ENCODE data around the gene AREG.

AREG gene

GRCh38 chr4:74490736-74491135 is 45.8 kb downstream of the AREG start:
- Histone ChIP-seq H3K36me3 (ENCODE audit: control insufficient read depth, insufficient read depth, low read length) (no peaks in the 10 kb centered on the region), H3K27ac (ENCODE audit: low read depth, low read length) (no peak overlapping the region), H2BK5ac (ENCODE audit: low read length) (no peak overlapping the region), H3K79me2 (ENCODE audit: control insufficient read depth, insufficient read depth, low read length) (no peaks in the 10 kb centered on the region), H3K18ac (ENCODE audit: low read length) (no peak overlapping the region), H3K4me1 (ENCODE audit: control insufficient read depth, low read depth, low read length) (no peaks in the 10 kb centered on the region), H4K8ac (ENCODE audit: low read depth, low read length) (no peak overlapping the region), H2BK120ac (ENCODE audit: low read depth, low read length) (no peak overlapping the region), H2AK5ac (ENCODE audit: low read length) (no peak overlapping the region), H3K4me3 (ENCODE audit: low read length) (no peak overlapping the region), H3K4ac (ENCODE audit: low read depth, low read length) (no peak overlapping the region), H4K5ac (ENCODE audit: low read length) (no peak overlapping the region), H2BK15ac (replicated peaks; ENCODE audit: low read depth) (no peak overlapping the region), H3K79me1 (ENCODE audit: low read length) (no peaks in the 10 kb centered on the region), H3K23ac (ENCODE audit: low read length) (no peak overlapping the region), H3K4me2 (ENCODE audit: low read length) (no peak overlapping the region), H3K27me3 (ENCODE audit: insufficient read depth, low read length, poor library complexity) (no peaks in the 10 kb centered on the region), H3K56ac (ENCODE audit: low read length) (no peak overlapping the region), H3K9ac (ENCODE audit: low read length) (no peak overlapping the region)
- DNase-seq, result no peak
- WGBS (ENCODE audit: extremely low coverage, insufficient coverage, low lambda C conversion rate), result no CpG with 5 or more reads among the region's 1 CpG

GRCh38 chr4:74499986-74500781 is 55.2 kb downstream of the AREG start:
- H2BK120ac ChIP-seq (ENCODE audit: low read depth, low read length), result no peak overlapping the region
- H2AK5ac ChIP-seq (ENCODE audit: low read length), result no peak overlapping the region
- no CpG with 5 or more reads among the region's 4 CpGs for WGBS (ENCODE audit: extremely low coverage, insufficient coverage, low lambda C conversion rate)
- no peaks in the 10 kb centered on the region for H3K4me1 ChIP-seq (ENCODE audit: control insufficient read depth, low read depth, low read length)
- H4K5ac ChIP-seq (ENCODE audit: low read length), result no peak overlapping the region
- DNase-seq, result no peak
- H3K9ac ChIP-seq (ENCODE audit: low read length), result no peak overlapping the region
- H4K8ac ChIP-seq (ENCODE audit: low read depth, low read length), result no peak overlapping the region
- H3K4ac ChIP-seq (ENCODE audit: low read depth, low read length), result no peak overlapping the region
- H3K27me3 ChIP-seq (ENCODE audit: insufficient read depth, low read length, poor library complexity), result no peaks in the 10 kb centered on the region
- no peak overlapping the region for H3K56ac ChIP-seq (ENCODE audit: low read length)
- H3K79me1 ChIP-seq (ENCODE audit: low read length), result no peaks in the 10 kb centered on the region
- H3K23ac ChIP-seq (ENCODE audit: low read length), result no peak overlapping the region
- no peak overlapping the region for H3K18ac ChIP-seq (ENCODE audit: low read length)
- H3K27ac ChIP-seq (ENCODE audit: low read depth, low read length), result no peak overlapping the region
- no peak overlapping the region for H3K4me3 ChIP-seq (ENCODE audit: low read length)
- no peak overlapping the region for H3K4me2 ChIP-seq (ENCODE audit: low read length)
- H3K36me3 ChIP-seq (ENCODE audit: control insufficient read depth, insufficient read depth, low read length), result no peaks in the 10 kb centered on the region
- H2BK5ac ChIP-seq (ENCODE audit: low read length), result no peak overlapping the region
- H2BK15ac ChIP-seq (replicated peaks; ENCODE audit: low read depth), result no peak overlapping the region
- no peaks in the 10 kb centered on the region for H3K79me2 ChIP-seq (ENCODE audit: control insufficient read depth, insufficient read depth, low read length)

GRCh38 chr4:74501579-74501978 is 56.6 kb downstream of the AREG start:
- Histone ChIP-seq H3K18ac (ENCODE audit: low read length) (no peak overlapping the region), H3K4me3 (ENCODE audit: low read length) (no peak overlapping the region), H3K79me2 (ENCODE audit: control insufficient read depth, insufficient read depth, low read length) (no peaks in the 10 kb centered on the region), H3K56ac (ENCODE audit: low read length) (no peak overlapping the region), H2AK5ac (ENCODE audit: low read length) (no peak overlapping the region), H2BK5ac (ENCODE audit: low read length) (no peak overlapping the region), H3K27me3 (ENCODE audit: insufficient read depth, low read length, poor library complexity) (no peaks in the 10 kb centered on the region), H2BK120ac (ENCODE audit: low read depth, low read length) (no peak overlapping the region), H4K8ac (ENCODE audit: low read depth, low read length) (no peak overlapping the region), H3K27ac (ENCODE audit: low read depth, low read length) (no peak overlapping the region), H2BK15ac (replicated peaks; ENCODE audit: low read depth) (no peak overlapping the region), H3K4me1 (ENCODE audit: control insufficient read depth, low read depth, low read length) (no peaks in the 10 kb centered on the region), H3K4ac (ENCODE audit: low read depth, low read length) (no peak overlapping the region), H3K9ac (ENCODE audit: low read length) (no peak overlapping the region), H3K36me3 (ENCODE audit: control insufficient read depth, insufficient read depth, low read length) (no peaks in the 10 kb centered on the region), H3K4me2 (ENCODE audit: low read length) (no peak overlapping the region), H3K23ac (ENCODE audit: low read length) (no peak overlapping the region), H4K5ac (ENCODE audit: low read length) (no peak overlapping the region), H3K79me1 (ENCODE audit: low read length) (no peaks in the 10 kb centered on the region)
- no peak for DNase-seq
- WGBS (ENCODE audit: extremely low coverage, insufficient coverage, low lambda C conversion rate), result no CpG with 5 or more reads among the region's 1 CpG

GRCh38 chr4:74503580-74503979 is 58.6 kb downstream of the AREG start:
- Histone ChIP-seq H3K23ac (ENCODE audit: low read length) (no peak overlapping the region), H3K79me1 (ENCODE audit: low read length) (no peaks in the 10 kb centered on the region), H4K5ac (ENCODE audit: low read length) (no peak overlapping the region), H3K4ac (ENCODE audit: low read depth, low read length) (no peak overlapping the region), H3K79me2 (ENCODE audit: control insufficient read depth, insufficient read depth, low read length) (no peaks in the 10 kb centered on the region), H3K36me3 (ENCODE audit: control insufficient read depth, insufficient read depth, low read length) (no peaks in the 10 kb centered on the region), H3K27me3 (ENCODE audit: insufficient read depth, low read length, poor library complexity) (no peaks in the 10 kb centered on the region), H3K9ac (ENCODE audit: low read length) (no peak overlapping the region), H2BK5ac (ENCODE audit: low read length) (no peak overlapping the region), H2BK120ac (ENCODE audit: low read depth, low read length) (no peak overlapping the region), H3K56ac (ENCODE audit: low read length) (no peak overlapping the region), H3K27ac (ENCODE audit: low read depth, low read length) (no peak overlapping the region), H3K18ac (ENCODE audit: low read length) (no peak overlapping the region), H2BK15ac (replicated peaks; ENCODE audit: low read depth) (no peak overlapping the region), H2AK5ac (ENCODE audit: low read length) (no peak overlapping the region), H3K4me1 (ENCODE audit: control insufficient read depth, low read depth, low read length) (no peaks in the 10 kb centered on the region), H4K8ac (ENCODE audit: low read depth, low read length) (no peak overlapping the region), H3K4me3 (ENCODE audit: low read length) (no peak overlapping the region), H3K4me2 (ENCODE audit: low read length) (no peak overlapping the region)
- WGBS (ENCODE audit: extremely low coverage, insufficient coverage, low lambda C conversion rate), result no CpG with 5 or more reads among the region's 2 CpGs
- no peak for DNase-seq

GRCh38 chr4:74504212-74504611 is 59.3 kb downstream of the AREG start:
- H3K4me2 ChIP-seq (ENCODE audit: low read length), result no peak overlapping the region
- no peak overlapping the region for H3K4ac ChIP-seq (ENCODE audit: low read depth, low read length)
- no peak overlapping the region for H4K8ac ChIP-seq (ENCODE audit: low read depth, low read length)
- H3K79me2 ChIP-seq (ENCODE audit: control insufficient read depth, insufficient read depth, low read length), result no peaks in the 10 kb centered on the region
- H2BK15ac ChIP-seq (replicated peaks; ENCODE audit: low read depth), result no peak overlapping the region
- H3K4me3 ChIP-seq (ENCODE audit: low read length), result no peak overlapping the region
- H2BK120ac ChIP-seq (ENCODE audit: low read depth, low read length), result no peak overlapping the region
- no peak for DNase-seq
- H3K27me3 ChIP-seq (ENCODE audit: insufficient read depth, low read length, poor library complexity), result no peaks in the 10 kb centered on the region
- no peak overlapping the region for H2AK5ac ChIP-seq (ENCODE audit: low read length)
- no peak overlapping the region for H3K27ac ChIP-seq (ENCODE audit: low read depth, low read length)
- H3K4me1 ChIP-seq (ENCODE audit: control insufficient read depth, low read depth, low read length), result no peaks in the 10 kb centered on the region
- WGBS (ENCODE audit: extremely low coverage, insufficient coverage, low lambda C conversion rate), result no CpG with 5 or more reads among the region's 1 CpG
- no peak overlapping the region for H3K23ac ChIP-seq (ENCODE audit: low read length)
- no peak overlapping the region for H4K5ac ChIP-seq (ENCODE audit: low read length)
- no peak overlapping the region for H3K56ac ChIP-seq (ENCODE audit: low read length)
- H3K18ac ChIP-seq (ENCODE audit: low read length), result no peak overlapping the region
- H2BK5ac ChIP-seq (ENCODE audit: low read length), result no peak overlapping the region
- no peaks in the 10 kb centered on the region for H3K79me1 ChIP-seq (ENCODE audit: low read length)
- H3K9ac ChIP-seq (ENCODE audit: low read length), result no peak overlapping the region
- H3K36me3 ChIP-seq (ENCODE audit: control insufficient read depth, insufficient read depth, low read length), result no peaks in the 10 kb centered on the region

All from mesendoderm (in vitro differentiated cells).